NCI-H2029 (cell line): ENCODE results near the gene CCBE1.

Experiments
- DNase-seq: peaks from one replicate; lab custom pipeline; 2025; lab: John Stamatoyannopoulos, UW

The CCBE1 gene

GRCh38 chr18:59393381-59393780 lies 303.8 kb downstream of the CCBE1 start:
- DNase-seq, result peak; percentile 3

- no peak for DNase-seq
Measured at GRCh38 chr18:59388817-59389216, 308.4 kb downstream of the CCBE1 start.

GRCh38 chr18:59387687-59388565 lies 309.3 kb downstream of the CCBE1 start:
- DNase-seq, result peak; percentile 18

GRCh38 chr18:59386909-59387686 lies 310.1 kb downstream of the CCBE1 start:
- no peak for DNase-seq

GRCh38 chr18:59385191-59385590 lies 312.0 kb downstream of the CCBE1 start:
- no peak for DNase-seq

GRCh38 chr18:59383851-59384250 lies 313.4 kb downstream of the CCBE1 start:
- DNase-seq, result no peak

GRCh38 chr18:59382383-59382782 lies 314.8 kb downstream of the CCBE1 start:
- DNase-seq, result no peak

- DNase-seq, result no peak
Measured at GRCh38 chr18:59381949-59382348, 315.3 kb downstream of the CCBE1 start.
